Embryonic facial prominence (tissue), 1 donor: ENCODE data around the gene SLC26A9.

ENCODE experiments used
- DNase-seq: peaks from one replicate; pipeline ENCODE4 v3.0.0-alpha.2; 2016; ENCODE audit errors: extremely low spot score

Gene SLC26A9

GRCh38 chr1:205948886-205949285, 5.6 kb upstream of the SLC26A9 start:
- no peak for DNase-seq

- DNase-seq = no peak
These were observed 4.8 kb upstream of the SLC26A9 start for GRCh38 chr1:205948039-205948438.

GRCh38 chr1:205947024-205947423, 3.8 kb upstream of the SLC26A9 start:
- no peak for DNase-seq

- DNase-seq = no peak
These were observed 1.8 kb upstream of the SLC26A9 start for GRCh38 chr1:205945069-205945468.

- no peak for DNase-seq
These were observed 1.3 kb upstream of the SLC26A9 start for GRCh38 chr1:205944525-205944924.

- DNase-seq = no peak
These were observed 561 bp downstream of the SLC26A9 start for GRCh38 chr1:205942631-205943159.

GRCh38 chr1:205940710-205941109, 2.5 kb downstream of the SLC26A9 start:
- DNase-seq = no peak

GRCh38 chr1:205939690-205940330, 3.4 kb downstream of the SLC26A9 start:
- no peak for DNase-seq

- DNase-seq = no peak
These were observed 4.6 kb downstream of the SLC26A9 start for GRCh38 chr1:205938682-205939081.

- no peak for DNase-seq
These were observed 6.2 kb downstream of the SLC26A9 start for GRCh38 chr1:205936846-205937586.

GRCh38 chr1:205936311-205936710, 6.9 kb downstream of the SLC26A9 start:
- no peak for DNase-seq

- no peak for DNase-seq
These were observed 7.4 kb downstream of the SLC26A9 start for GRCh38 chr1:205935869-205936268.

- DNase-seq = no peak
These were observed 8.5 kb downstream of the SLC26A9 start for GRCh38 chr1:205934788-205935187.

GRCh38 chr1:205933671-205934618, 9.3 kb downstream of the SLC26A9 start:
- DNase-seq = no peak

- DNase-seq = no peak
These were observed 10.5 kb downstream of the SLC26A9 start for GRCh38 chr1:205932776-205933175.

GRCh38 chr1:205930799-205931281, 12.4 kb downstream of the SLC26A9 start:
- no peak for DNase-seq

GRCh38 chr1:205930195-205930577, 13.1 kb downstream of the SLC26A9 start:
- no peak for DNase-seq

GRCh38 chr1:205929496-205930194, 13.6 kb downstream of the SLC26A9 start:
- DNase-seq = no peak

- no peak for DNase-seq
These were observed 14.9 kb downstream of the SLC26A9 start for GRCh38 chr1:205928317-205928716.

GRCh38 chr1:205927676-205928075, 15.6 kb downstream of the SLC26A9 start:
- no peak for DNase-seq

- no peak for DNase-seq
These were observed 16.0 kb downstream of the SLC26A9 start for GRCh38 chr1:205927247-205927646.
